ENCODE results near the gene TLL1. TPM values are rescaled to one million over a fixed set of nuclear protein-coding genes. Genes with fewer than 3 reads are reported as not detected.

Gene TLL1
- total RNA-seq, 1 experiment from 2014 or later = 0.63 TPM

DNA sequence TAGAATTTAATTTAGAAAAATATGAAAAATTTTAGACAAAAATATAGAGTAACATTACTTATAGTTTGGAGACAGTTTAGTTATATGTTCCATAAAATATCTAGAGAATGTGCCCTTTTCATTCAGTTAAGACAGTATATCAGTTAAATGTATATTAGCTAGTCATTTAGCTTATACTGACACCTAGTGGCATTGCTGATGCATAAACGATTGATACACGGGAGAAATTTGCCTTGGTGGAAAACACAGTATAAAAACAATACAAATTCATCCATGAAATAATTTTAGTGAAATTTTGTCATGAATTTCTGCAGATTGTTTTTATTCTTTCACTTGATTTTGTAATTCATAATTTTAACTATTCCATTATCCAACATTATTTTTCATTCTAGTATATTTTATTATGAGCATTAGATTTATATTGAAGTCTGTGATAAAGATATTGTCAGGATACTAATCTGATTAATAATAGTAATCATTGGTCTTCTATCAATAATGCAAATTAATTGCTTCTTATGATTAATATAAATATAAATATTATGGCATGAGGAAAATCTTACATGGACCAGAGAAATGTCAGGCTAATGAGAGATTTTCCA is 219.0 kb downstream of the TLL1 start:
- ATAC-seq (0 out of 2 replicates have a peak, but pooled peaks have one; percentile 32), DNase-seq (ENCODE audit: low spot score) (no peak)
- H3K9me3 Mint-ChIP-seq = no peaks in the 10 kb centered on the region
- TF ChIP-seq ATF6 (CRISPR knock-in tag; IDR thresholded peaks at IDR 0.05) (no peak), MYBL2 (CRISPR knock-in tag; IDR thresholded peaks at IDR 0.05) (no peak), CTCF (IDR thresholded peaks at IDR 0.05) (peak; percentile 55)
- no peaks in the 10 kb centered on the region for H3K27me3 Mint-ChIP-seq (ENCODE audit: low read depth)
- no peak overlapping the region for H3K4me3 Mint-ChIP-seq
- CTCF ChIA-PET = interaction anchor here (0.7 to 2.2 kb wide), 5 partner anchors 8 to 599 kb away, joined by 3 to 28 read pairs (median 4); no protein-coding TSS in a partner anchor
- H3K27ac Mint-ChIP-seq = no peak overlapping the region
- POLR2A ChIA-PET = no interaction called here
- no peaks in the 10 kb centered on the region for H3K36me3 Mint-ChIP-seq
- peaks cover 12% of the 10 kb centered on the region for H3K4me1 Mint-ChIP-seq

- H3K4me1 Mint-ChIP-seq = peaks cover 12% of the 10 kb centered on the region
- DNase-seq (ENCODE audit: low spot score) = no peak
- H3K9me3 Mint-ChIP-seq = no peaks in the 10 kb centered on the region
- CTCF ChIA-PET = interaction anchor here (2.2 kb wide), 1 partner anchor 600 kb away, joined by 28 read pairs; no protein-coding TSS in a partner anchor
- TF ChIP-seq ATF1 (CRISPR knock-in tag; IDR thresholded peaks at IDR 0.05) (no peak), ZNF317 (CRISPR knock-in tag; IDR thresholded peaks at IDR 0.05; ENCODE audit: borderline replicate concordance, low read depth) (no peak), JUN (CRISPR knock-in tag; IDR thresholded peaks at IDR 0.05) (no peak)
- TF ChIP-seq, protein P1, sequence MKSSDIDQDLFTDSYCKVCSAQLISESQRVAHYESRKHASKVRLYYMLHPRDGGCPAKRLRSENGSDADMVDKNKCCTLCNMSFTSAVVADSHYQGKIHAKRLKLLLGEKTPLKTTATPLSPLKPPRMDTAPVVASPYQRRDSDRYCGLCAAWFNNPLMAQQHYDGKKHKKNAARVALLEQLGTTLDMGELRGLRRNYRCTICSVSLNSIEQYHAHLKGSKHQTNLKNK (CRISPR knock-in tag; IDR thresholded peaks at IDR 0.05) = no peak
- TF ChIP-seq, protein P2, sequence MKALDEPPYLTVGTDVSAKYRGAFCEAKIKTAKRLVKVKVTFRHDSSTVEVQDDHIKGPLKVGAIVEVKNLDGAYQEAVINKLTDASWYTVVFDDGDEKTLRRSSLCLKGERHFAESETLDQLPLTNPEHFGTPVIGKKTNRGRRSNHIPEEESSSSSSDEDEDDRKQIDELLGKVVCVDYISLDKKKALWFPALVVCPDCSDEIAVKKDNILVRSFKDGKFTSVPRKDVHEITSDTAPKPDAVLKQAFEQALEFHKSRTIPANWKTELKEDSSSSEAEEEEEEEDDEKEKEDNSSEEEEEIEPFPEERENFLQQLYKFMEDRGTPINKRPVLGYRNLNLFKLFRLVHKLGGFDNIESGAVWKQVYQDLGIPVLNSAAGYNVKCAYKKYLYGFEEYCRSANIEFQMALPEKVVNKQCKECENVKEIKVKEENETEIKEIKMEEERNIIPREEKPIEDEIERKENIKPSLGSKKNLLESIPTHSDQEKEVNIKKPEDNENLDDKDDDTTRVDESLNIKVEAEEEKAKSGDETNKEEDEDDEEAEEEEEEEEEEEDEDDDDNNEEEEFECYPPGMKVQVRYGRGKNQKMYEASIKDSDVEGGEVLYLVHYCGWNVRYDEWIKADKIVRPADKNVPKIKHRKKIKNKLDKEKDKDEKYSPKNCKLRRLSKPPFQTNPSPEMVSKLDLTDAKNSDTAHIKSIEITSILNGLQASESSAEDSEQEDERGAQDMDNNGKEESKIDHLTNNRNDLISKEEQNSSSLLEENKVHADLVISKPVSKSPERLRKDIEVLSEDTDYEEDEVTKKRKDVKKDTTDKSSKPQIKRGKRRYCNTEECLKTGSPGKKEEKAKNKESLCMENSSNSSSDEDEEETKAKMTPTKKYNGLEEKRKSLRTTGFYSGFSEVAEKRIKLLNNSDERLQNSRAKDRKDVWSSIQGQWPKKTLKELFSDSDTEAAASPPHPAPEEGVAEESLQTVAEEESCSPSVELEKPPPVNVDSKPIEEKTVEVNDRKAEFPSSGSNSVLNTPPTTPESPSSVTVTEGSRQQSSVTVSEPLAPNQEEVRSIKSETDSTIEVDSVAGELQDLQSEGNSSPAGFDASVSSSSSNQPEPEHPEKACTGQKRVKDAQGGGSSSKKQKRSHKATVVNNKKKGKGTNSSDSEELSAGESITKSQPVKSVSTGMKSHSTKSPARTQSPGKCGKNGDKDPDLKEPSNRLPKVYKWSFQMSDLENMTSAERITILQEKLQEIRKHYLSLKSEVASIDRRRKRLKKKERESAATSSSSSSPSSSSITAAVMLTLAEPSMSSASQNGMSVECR (CRISPR knock-in tag; IDR thresholded peaks at IDR 0.05; ENCODE audit: borderline replicate concordance) = no peak
- TF ChIP-seq, protein P3, sequence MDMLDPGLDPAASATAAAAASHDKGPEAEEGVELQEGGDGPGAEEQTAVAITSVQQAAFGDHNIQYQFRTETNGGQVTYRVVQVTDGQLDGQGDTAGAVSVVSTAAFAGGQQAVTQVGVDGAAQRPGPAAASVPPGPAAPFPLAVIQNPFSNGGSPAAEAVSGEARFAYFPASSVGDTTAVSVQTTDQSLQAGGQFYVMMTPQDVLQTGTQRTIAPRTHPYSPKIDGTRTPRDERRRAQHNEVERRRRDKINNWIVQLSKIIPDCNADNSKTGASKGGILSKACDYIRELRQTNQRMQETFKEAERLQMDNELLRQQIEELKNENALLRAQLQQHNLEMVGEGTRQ (CRISPR knock-in tag; IDR thresholded peaks at IDR 0.05) = no peak
- POLR2A ChIA-PET = no interaction called here
- H3K4me3 Mint-ChIP-seq = no peak overlapping the region
- no peaks in the 10 kb centered on the region for H3K36me3 Mint-ChIP-seq
- H3K27me3 Mint-ChIP-seq (ENCODE audit: low read depth) = no peaks in the 10 kb centered on the region
- H3K27ac Mint-ChIP-seq = no peak overlapping the region
- no peak for ATAC-seq
These were observed 219.8 kb downstream of the TLL1 start for GRCh38 chr4:166092797-166093290.

GRCh38 chr4:166104623-166105022 is 231.6 kb downstream of the TLL1 start:
- ATAC-seq = no peak
- Mint-ChIP-seq H3K9me3 (no peaks in the 10 kb centered on the region), H3K4me1 (no peaks in the 10 kb centered on the region), H3K4me3 (no peak overlapping the region), H3K27ac (no peak overlapping the region), H3K36me3 (no peaks in the 10 kb centered on the region), H3K27me3 (ENCODE audit: low read depth) (no peaks in the 10 kb centered on the region)
- no peak for DNase-seq (ENCODE audit: low spot score)
- ChIA-PET CTCF (no interaction called here), POLR2A (no interaction called here)
- TF ChIP-seq, protein P3 (CRISPR knock-in tag; IDR thresholded peaks at IDR 0.05) = 0 out of 2 replicates have a peak, but pooled peaks have one; percentile 23
- TF ChIP-seq, protein P4, sequence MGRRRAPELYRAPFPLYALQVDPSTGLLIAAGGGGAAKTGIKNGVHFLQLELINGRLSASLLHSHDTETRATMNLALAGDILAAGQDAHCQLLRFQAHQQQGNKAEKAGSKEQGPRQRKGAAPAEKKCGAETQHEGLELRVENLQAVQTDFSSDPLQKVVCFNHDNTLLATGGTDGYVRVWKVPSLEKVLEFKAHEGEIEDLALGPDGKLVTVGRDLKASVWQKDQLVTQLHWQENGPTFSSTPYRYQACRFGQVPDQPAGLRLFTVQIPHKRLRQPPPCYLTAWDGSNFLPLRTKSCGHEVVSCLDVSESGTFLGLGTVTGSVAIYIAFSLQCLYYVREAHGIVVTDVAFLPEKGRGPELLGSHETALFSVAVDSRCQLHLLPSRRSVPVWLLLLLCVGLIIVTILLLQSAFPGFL (CRISPR knock-in tag; IDR thresholded peaks at IDR 0.05; ENCODE audit: borderline replicate concordance) = no peak

All from WTC11 (cell line).